Astrocyte (in vitro differentiated cells and primary cell): ENCODE results near the gene FBXO27.
"Not testable (repeated sequence)": the region's sequence is repeated elsewhere in the genome, so short reads cannot be mapped to it uniquely, and the experiment has no call there.

Source experiments
- CTCF ChIP-seq: IDR thresholded peaks from 2 replicates; pipeline ENCODE4 v1.5.1; 2011; ENCODE audit warnings: low read depth, mild to moderate bottlenecking, inconsistent platforms, low read length, moderate library complexity; ENCODE audit not compliant: insufficient read depth
- EZH2 ChIP-seq: IDR thresholded peaks from 2 replicates; pipeline ENCODE4 v1.6.1; 2012; ENCODE audit warnings: mild to moderate bottlenecking, low read length, inconsistent platforms; ENCODE audit not compliant: insufficient read depth

GRCh38 chr19:38989614-38990013 lies 42.7 kb downstream of the FBXO27 start:
- not testable (repeated sequence) for TF ChIP-seq CTCF, EZH2
